Stimulated activated CD8-positive, alpha-beta memory T cell treated with anti-CD3 and anti-CD28 coated beads, Interleukin-7, amount 100 ng/mL, for 1 hour (primary cell): ENCODE measurements around the gene MMP23B.
"Not testable (repeated sequence)": the region's sequence is repeated elsewhere in the genome, so short reads cannot be mapped to it uniquely, and the experiment has no call there.

Experiments used
- DNase-seq, 2 donors: peaks; one replicate each; pipeline ENCODE4 v3.0.0-alpha.2; 2020; ENCODE audit warnings: low read depth in 2 of 2

The MMP23B gene

DNA sequence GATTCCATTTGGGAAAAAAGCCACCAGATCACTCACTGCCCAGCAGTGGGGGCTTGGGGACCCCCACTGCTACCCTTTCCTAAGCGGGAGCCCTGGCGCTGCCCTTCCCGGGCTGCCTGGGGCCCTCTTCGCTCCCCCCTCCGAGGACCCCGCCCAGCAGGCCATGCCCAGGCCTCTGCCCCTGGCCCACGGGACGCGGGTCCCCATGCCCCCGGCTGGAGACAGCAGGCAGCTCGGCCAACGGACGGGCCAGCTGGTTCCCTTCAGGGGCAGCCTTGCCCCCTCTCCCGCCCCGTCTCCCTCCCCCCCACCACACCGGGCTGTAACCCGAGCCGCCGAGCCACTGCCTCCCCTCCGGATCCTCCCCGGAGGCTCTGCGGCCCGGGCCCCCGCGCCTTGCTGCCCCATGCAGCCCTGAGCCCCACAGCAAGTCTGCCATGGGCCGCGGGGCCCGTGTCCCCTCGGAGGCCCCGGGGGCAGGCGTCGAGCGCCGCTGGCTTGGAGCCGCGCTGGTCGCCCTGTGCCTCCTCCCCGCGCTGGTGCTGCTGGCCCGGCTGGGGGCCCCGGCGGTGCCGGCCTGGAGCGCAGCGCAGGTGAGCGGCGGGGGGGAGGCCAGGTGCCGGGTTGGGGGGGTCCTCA lies at the start of gene MMP23B:
TSS of gene MMP23B (plus strand) at position 392 of the 639 bp plus-strand sequence. CDS start at position 438, 46 bp downstream.
- DNase-seq: no peak

GRCh38 chr1:1582585-1583346 lies 49.2 kb upstream of the MMP23B start:
- DNase-seq: no peak

GRCh38 chr1:1583347-1584010 lies 48.5 kb upstream of the MMP23B start:
- DNase-seq: no peak

- DNase-seq: no peak
Observed at GRCh38 chr1:1591452-1591851, 40.5 kb upstream of the MMP23B start.

DNA sequence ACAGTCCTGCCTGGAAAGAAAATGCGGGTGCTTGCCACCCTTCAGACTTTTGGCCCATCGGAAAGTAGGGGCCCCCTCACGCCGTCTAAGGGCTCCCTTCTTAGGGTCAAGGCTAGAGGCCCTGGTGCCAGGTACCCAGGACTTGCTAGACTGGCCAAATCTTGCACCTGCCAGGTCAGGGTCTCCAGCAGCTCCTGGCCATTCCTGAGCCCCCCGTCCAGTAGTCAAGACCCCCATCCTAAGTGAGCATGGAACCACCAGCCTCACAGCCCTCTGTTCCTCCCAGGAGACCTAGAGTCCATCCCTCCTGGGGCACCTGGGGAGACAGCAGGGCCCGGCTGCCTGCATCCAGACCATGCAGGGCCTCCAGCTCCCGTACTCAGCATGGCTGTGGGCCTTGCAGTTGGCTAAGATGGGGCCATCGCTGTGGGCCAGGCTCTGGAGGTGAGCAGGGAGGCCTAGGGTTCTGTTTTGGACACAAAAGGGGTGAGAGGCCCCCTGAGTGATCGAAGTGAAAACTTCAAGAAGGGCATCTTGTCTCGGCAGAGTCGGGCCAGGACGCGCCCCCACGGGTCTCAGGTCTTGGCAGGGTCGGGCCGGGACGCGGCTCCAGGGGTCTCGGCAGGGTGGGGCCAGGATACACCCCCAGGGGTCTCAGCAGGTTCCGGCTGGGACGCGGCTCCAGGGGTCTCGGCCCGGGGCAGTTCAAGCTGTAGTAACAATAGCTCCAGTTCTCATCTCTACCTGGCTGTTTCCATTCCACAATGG lies 38.0 kb upstream of the MMP23B start:
- DNase-seq: no peak

GRCh38 chr1:1594602-1595260 lies 37.2 kb upstream of the MMP23B start:
- no peak for DNase-seq

GRCh38 chr1:1595341-1595740 lies 36.6 kb upstream of the MMP23B start:
- not testable (repeated sequence) for DNase-seq

DNA sequence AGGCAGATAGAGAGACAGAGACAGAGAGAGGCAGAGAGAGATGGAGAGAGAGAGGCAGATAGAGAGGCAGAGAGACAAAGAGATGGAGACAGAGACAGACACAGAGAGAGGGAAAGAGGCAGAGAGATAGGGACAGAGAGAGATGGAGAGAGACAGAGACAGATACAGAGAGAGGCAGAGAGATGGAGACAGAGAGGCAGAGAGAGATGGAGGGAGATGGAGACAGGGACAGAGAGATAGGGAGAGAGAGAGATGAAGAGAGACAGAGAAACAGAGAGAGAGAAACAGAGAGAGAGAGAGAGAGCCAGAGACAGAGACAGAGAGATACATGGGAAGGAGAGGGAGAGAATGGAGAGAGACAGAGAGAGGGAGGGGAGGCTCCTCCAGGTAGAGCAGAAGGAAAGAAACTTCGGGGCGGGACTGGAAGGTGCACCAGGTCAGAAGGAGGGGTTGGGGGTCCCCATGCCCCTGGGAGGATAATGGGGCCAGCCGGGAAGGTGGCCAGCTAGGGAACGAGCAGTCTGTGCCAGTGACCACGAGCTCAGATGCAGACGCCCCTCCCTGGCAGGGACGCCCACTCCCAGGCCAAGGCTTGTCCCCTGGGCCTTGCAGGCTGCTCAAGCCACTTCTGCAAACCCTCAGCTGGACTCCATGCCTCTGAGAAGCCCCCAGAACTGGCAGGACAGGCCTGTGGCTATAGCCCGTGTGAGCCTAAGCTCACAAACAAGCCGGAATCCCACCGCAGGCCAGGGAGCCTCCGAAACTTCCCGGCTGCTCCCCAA lies 35.3 kb upstream of the MMP23B start:
- no peak for DNase-seq

GRCh38 chr1:1597275-1597930 lies 34.6 kb upstream of the MMP23B start:
- no peak for DNase-seq

DNA sequence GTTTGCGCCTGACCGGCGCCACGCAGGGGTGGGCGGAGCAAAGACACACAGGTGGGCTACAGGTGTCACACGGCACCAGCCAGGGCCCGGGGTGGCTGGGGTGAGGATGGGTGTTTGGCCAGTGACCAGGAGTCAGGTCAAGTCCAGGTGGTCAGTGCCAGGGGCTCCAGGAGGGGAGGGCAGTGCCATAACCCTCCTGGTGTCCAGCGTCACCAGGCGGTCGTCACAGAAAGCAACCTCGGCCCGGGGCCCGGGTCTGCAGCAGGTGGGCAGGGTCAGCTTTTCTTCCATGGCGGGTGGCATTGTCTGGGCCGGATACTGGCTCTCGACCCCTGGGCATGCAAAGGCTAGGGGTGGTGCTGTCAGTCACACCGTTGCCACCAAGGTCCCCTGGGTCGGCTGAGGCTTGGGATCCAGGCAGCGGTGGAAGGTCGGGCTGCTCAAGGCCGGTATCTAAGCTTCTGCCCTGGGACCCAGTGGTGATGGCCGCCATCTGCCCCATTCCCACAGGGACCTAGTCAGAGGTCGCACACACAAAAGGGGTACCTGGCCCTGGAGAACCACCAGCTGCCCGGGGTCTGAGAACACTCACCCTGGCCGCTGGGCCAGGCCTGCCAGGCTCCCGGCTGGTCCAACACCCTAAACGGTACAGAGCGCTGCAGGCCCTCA lies 33.8 kb upstream of the MMP23B start:
- DNase-seq: no peak

DNA sequence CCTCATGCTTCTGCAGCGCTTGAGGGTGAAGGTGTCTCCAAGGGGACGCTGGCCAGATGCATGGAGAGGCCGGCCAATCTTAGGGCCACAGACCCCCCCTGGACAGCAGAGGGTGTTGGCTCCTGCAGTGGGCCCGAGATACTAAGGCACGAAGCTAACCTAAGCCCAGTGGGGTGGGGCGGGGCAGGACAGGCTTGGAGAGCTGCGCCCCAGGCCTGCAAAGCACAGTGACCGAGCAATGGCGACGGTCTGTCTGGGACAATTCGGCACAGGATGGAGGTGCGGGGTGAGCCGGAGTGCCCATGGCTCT lies 33.3 kb upstream of the MMP23B start:
- no peak for DNase-seq

DNA sequence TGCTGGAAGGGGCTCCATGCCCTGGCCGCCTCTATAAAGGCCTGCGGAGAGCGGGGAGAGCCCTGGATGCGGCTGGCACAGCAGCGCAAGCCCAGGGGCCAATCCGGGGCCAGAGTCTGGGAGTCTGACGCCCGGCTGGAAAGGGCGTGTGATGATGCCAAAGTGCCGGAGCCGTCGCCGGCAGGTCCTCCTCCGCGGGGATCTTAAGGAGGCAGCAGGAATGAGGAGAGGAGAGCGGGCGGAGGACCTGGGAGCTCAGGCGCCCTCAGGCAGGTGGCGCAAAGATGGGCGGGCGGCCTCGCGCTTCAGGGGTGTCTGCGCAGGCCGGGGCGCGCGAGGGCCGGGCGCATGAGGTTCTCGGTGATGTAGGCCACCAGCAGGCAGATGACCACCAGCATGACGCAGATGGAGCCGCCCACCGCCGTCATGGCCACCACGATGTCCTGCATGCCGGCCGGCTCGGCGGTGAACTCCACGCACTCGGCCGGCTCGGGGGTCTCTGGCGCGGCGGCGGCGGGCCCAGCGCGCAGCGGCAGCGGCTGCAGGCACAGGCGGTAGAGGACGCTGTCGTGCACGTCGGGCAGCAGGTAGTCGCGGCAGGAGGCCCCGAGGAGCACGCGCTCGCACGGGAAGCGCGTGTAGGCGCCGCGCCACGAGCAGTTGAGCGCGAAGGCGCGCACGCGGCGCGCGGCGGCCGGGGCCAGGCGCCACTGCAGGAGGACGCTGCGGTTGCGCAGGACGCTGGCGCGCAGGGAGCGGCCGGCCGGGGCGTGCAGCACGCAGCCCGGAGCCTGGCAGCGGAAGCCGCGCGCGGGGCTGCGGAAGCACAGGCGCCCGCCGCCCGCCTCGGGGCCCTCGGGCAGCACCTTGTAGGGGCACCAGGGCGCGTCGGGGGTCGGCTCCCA lies 32.7 kb upstream of the MMP23B start:
- no peak for DNase-seq

DNA sequence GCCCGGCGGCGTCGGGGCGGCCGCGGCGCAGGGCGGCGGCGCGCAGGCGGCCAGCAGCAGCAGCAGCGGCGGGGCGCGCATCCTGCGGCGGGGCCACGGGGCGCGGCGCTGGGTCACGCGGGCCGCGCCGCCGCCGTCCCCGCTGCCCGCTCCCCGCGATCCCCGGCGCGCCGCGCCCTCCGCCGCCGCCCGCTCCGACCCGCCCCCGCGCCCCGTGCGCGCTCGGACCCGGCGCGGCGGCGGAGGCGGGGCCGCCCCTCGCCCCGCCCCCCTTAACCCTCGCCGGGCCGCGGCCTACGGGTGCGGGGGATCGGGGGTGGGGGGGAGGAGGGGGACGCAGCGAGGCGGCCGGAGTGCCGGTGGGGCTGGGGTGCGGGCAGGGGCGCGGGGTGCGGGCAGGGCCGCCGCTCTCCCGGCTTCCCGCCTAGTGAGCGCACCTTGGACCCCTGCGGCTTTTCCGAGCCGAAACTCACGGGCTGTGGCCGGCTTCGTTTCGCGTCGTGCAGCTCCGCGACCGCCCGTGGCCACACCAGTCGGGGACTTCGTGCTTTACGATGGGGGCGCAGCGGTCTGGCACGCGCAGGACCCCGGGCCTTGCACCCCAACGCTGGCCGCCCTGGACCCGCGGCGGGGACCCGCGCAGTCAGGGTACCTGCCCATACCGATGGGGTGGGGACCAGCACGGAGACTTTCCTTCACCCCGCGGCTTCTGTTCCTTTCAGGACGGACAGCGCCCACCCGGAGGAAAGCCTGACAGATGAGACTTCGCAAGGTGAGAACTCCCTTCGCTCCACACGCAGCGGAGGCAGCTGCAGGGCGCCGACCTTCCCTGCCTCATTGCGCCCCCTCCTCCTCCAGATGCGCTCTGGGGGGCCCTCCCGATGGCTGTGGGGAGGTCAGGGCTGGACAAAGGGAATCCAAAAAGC lies 31.8 kb upstream of the MMP23B start, which contains the start of gene FNDC10:
TSS of gene FNDC10 (minus strand) at position 201 of the 926 bp plus-strand sequence. CDS start at position 81, 120 bp downstream.
- DNase-seq: no peak

DNA sequence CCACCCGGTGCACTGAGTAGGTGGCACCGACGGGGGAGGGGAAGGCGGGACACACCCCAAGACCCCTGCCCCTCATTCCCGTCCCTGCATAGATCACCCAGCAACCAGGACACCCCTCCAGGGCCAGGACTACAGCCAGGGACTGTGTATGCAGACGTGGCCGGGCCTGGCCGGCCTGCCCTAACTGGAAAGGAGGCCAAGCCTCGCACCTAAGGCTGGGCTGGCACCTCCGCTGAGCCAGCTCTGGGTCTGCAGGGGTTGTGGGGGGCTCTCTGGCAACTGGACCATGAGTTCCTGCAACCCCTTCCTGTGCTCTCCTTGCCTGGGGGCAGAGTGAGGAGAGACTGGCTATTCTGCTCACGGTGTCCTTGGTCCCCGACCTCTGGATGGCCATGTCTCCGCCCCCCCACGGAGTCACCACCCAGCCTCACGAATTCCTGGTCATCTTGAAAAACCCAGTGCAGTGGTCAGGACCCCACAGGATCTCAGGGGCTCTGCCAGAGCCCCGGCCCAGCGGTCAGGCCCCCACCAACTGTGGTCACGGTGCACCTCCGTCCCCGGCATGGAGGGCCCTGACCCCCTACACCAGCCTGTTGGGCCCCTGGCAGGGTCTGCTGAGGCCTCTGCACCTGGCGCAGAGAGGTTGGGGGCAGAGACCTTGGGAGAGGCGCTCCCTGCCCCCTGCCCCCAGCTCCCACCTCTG lies 31.0 kb upstream of the MMP23B start:
- DNase-seq: no peak

GRCh38 chr1:1601564-1602303 lies 30.2 kb upstream of the MMP23B start:
- DNase-seq: no peak

GRCh38 chr1:1602304-1602967 lies 29.5 kb upstream of the MMP23B start:
- DNase-seq: no peak
